ENCODE data around the gene MEGF8. TPM values are rescaled to one million over a fixed set of nuclear protein-coding genes. Genes with fewer than 3 reads are reported as not detected.

The MEGF8 gene
- total RNA-seq, 1 experiment from 2014 or later = 22.9 TPM

DNA sequence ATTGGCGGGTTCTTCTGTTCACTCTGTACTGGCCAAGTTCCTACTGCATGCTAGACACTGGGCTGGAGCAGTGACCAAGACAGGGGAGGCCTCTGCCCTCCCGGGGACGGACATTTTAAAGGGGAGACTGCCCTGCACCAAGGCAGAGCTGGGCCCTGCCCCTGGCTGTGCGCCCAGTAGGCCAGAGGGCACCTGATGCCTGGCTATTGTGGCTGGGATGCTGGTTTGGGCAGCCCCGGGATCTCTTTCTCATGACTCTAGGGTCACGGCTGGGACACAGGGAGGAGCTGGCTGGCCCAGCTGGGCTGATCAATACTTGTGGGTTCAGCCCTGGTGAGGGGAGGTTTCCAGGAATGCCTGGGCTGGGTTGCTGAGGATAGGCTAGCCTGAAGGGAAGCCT is 84.0 kb downstream of the MEGF8 start:
- peak; percentile 84 for DNase-seq (ENCODE audit: low spot score)

GRCh38 chr19:42410371-42410770 is 84.9 kb downstream of the MEGF8 start:
- DNase-seq (ENCODE audit: low spot score) = no peak

DNA sequence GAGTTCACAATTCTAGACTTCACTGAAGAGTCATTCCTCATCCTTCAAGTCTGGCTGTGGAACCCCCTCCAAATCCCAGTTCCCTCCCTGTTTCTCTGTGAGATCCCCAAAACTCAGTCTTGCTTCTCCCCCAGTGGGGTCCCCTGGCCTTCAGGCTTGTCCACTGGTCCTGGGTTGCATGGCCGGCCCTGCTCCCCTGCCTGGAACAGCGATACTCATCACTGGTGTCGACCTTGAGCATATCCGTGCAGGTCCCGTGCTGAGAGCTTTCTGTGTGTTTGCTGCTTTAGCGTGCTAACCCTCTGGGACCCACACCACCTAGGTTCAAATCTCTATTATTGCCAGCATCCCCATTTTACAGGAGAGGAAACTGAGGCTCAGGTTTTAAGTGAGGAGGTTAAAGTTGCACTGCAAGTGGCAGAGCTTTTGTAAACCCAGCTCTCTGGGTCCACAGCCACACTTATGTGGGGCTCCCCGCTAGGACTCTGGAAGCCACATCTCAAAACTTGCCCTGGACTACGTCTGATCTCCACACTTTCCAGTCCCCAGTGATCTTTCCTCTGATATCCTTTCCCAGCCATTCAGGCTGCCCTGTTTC is 86.2 kb downstream of the MEGF8 start:
- no peak for DNase-seq (ENCODE audit: low spot score)

GRCh38 chr19:42412227-42412626 is 86.8 kb downstream of the MEGF8 start:
- DNase-seq (ENCODE audit: low spot score) = peak; percentile 93

DNA sequence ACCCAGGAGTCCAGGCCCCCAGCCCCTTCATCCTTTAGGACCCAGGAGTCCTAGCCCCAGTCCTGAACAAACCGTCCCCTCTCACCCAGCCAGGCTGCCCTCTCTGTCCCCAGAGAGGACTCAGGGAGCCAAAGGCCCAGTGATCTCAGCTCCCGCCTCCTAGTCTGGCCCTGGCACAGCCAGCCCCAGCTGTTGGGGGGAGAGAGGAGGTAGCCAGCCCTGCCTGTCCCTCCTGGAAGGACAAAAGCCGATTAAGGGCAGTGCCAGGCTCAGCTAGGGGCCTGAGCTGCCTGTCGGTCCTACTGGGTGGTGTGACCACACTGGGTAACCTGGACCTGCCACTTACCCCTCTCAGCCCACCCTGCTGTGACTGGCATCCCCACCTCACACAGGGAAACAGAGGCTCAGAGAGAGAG is 87.2 kb downstream of the MEGF8 start:
- peak; percentile 71 for DNase-seq (ENCODE audit: low spot score)

GRCh38 chr19:42419309-42419708 is 93.9 kb downstream of the MEGF8 start:
- DNase-seq (ENCODE audit: low spot score) = peak; percentile 61

- peak; percentile 87 for DNase-seq (ENCODE audit: low spot score)
Measured at GRCh38 chr19:42420055-42420544, 94.7 kb downstream of the MEGF8 start.

DNA sequence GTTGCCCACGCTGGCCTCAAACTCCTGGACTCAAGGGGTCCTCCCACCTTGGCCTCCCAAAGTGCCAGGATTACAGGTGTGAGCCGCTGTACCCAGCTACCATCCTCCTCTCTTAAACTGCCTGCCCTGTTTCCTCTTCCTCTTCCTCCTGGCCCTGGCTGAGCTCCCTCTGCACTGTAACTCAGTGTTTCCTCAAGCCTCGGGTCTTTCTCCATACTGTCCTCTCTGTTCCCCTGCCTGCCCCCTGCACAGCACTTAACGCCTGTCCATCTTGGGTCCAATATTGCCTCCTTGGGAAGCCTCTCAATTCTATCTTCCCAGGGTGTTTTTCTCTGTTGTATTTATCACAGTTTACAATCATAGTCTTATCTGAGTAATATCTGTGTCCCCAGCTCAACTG is 95.7 kb downstream of the MEGF8 start:
- no peak for DNase-seq (ENCODE audit: low spot score)

DNA sequence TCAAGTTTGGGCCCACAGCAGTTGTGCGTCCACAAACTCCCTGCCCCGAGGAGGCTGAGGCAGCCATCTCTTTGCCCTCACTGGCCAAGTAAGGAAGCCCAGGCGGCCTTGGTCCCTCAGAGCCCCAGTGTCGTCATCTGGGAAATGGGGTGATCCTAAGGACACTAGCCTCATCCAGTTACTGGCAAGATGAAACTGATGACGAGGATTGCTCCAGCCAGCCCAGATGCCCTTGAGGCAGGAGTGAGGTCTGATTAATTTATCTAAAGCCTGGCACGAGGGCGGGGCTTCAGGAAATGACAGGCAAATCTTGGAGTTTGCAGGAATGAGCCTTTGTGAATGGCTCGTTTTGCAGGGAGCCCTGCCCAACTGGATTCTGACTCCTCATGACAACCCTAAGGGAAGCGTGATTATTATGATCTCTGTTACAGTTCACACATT is 96.2 kb downstream of the MEGF8 start:
- DNase-seq (ENCODE audit: low spot score) = peak; percentile 74

- DNase-seq (ENCODE audit: low spot score) = no peak
Measured at GRCh38 chr19:42422092-42422900, 96.9 kb downstream of the MEGF8 start.

- DNase-seq (ENCODE audit: low spot score) = peak; percentile 79
Measured at GRCh38 chr19:42422901-42423461, 97.5 kb downstream of the MEGF8 start.

DNA sequence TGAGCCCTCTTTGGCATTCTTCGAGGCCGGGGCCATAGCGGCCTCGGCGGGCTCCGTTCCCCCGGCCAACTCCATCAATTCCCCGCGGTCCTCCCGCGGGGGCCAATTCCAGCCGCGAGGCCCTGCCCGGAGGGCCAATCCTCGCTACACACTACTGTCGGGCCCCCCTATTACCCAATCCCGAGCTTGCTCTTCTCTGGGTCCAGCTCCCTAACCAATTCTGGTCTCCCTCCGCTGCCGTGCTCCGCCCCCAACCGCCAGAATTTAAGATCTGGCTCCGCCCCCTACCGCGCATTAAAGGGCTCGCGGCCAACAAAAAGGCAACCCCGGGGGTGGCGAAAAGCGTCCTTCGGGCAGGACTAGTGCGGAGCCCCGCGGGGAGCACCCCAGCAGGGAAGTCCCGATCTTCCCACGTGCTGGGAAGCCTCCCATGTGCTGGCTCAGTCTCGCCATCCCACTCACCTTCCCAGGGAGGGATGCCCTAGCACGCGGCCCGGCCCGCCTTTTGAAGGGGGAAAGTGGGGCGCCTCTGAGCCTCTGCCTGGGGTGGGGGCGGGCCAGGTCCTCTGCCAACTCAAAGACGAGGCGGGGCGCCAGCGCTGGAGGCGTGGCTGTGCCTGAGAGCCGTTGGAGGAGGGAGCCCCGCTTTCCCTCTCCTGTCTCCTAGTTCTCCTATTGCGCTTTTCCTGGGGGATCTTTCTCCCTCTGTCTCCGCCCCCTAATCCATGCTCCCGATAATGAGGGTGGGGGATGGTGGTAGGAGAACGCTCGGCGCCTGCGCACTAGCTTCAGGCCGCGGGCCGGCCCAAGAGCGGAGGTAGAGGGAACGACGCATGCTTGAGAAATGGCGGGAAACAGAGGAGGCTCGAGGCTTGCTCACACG is 98.3 kb downstream of the MEGF8 start:
- peak; percentile 99 for DNase-seq (ENCODE audit: low spot score)

DNA sequence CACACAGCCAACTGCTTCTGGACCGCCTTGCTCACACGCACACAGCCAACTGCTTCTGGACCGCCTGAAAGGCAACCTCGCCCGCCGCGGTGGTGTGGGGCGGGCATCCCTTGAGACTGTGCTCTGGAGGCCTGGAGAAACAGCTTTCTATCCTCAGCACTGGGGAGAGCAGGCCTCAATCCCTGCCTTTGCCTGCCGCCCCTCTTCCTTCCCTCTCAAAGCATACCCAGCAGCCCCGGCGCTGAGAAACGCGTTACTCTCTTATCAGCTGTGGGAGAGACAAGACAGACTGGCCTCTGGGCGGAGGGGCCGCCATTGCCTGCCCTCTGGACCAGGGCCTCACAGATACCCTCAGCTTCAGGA is 98.9 kb downstream of the MEGF8 start:
- DNase-seq (ENCODE audit: low spot score) = no peak

DNA sequence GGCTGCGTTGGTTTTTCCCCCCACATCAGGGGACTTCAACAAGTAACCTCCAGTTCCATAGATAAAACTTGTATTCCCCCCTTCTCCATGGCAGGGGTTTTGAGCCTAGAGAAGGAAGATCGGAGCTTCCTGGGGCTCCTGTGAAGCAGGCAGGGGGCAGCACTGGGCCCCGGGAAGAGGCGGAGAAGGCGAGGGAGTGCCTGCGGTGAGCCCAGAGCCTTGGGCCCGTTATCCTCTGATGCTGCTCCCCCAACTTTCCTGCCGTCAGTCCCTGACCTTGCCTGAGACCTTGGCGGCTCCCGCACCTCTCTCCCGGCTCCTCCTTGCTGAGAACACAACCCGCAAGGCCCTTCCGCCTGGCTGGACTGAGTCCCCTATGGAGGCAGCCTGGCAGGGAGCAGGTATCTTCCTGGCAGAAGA is 99.3 kb downstream of the MEGF8 start:
- DNase-seq (ENCODE audit: low spot score) = no peak

- no peak for DNase-seq (ENCODE audit: low spot score)
Measured at GRCh38 chr19:42426643-42427042, 101.2 kb downstream of the MEGF8 start.

DNA sequence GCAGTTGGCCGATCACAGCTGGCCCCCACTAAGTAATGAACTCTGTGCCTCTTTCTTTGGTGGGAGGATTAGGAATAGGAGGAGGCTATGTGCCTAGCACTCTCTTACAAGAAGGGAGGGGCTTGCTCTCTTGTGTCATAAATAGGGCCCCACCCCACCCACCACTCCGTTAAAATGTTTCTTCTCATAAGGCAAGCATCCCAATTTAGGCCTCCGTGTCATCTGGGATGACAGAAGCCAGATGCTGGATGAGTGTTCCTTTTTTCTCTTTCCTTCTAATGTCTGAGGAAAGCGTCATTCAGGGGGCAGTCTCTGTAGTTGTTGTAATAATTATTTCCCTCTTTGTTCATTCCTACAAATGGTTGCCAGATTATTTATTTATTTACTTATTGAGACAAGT is 101.9 kb downstream of the MEGF8 start, which contains the start of gene LIPE:
Gene LIPE, minus strand, starts transcription at position 76 of the 400 bp plus-strand sequence. CDS start 239 bp downstream, outside the sequence.
- no peak for DNase-seq (ENCODE audit: low spot score)

Small RNA genes lying within 50 kb of the gene (small RNA-seq; reads per million reads assigned to genes)
- not detected for gene MIR8077

Other genes starting within 250 kb of the MEGF8 start
- gene ZNF574, start 249.5 kb upstream of the MEGF8 start, total RNA-seq (2014; rRNA removed; shearing (Covaris generic)) = 44.5 and 48.5 TPM in 2 replicates
- gene POU2F2, start 193.2 kb upstream of the MEGF8 start, total RNA-seq (2014; rRNA removed; shearing (Covaris generic)) = 0.03 and 0.44 TPM in 2 replicates
- 121 and 124 TPM in 2 replicates for gene DEDD2, start 108.0 kb upstream of the MEGF8 start, total RNA-seq (2014; rRNA removed; shearing (Covaris generic))
- 15.3 and 15.9 TPM in 2 replicates for gene ZNF526, start 105.3 kb upstream of the MEGF8 start, total RNA-seq (2014; rRNA removed; shearing (Covaris generic))
- 41.4 and 43.8 TPM in 2 replicates for gene GSK3A, start 83.0 kb upstream of the MEGF8 start, total RNA-seq (2014; rRNA removed; shearing (Covaris generic))
- 157 and 160 TPM in 2 replicates for gene ERF, start 70.5 kb upstream of the MEGF8 start, total RNA-seq (2014; rRNA removed; shearing (Covaris generic))
- gene CIC, start 56.4 kb upstream of the MEGF8 start, total RNA-seq (2014; rRNA removed; shearing (Covaris generic)) = 42.1 and 55.5 TPM in 2 replicates
- 4.4 and 4.7 TPM in 2 replicates for gene PRR19, start 23.5 kb upstream of the MEGF8 start, total RNA-seq (2014; rRNA removed; shearing (Covaris generic))
- gene PAFAH1B3, start 23.0 kb upstream of the MEGF8 start, total RNA-seq (2014; rRNA removed; shearing (Covaris generic)) = 286 and 326 TPM in 2 replicates
- gene TMEM145, start 12.3 kb upstream of the MEGF8 start, total RNA-seq (2014; rRNA removed; shearing (Covaris generic)) = 0.29 and 0.81 TPM in 2 replicates
- 4.3 and 6.6 TPM in 2 replicates for gene CNFN, start 64.7 kb downstream of the MEGF8 start, total RNA-seq (2014; rRNA removed; shearing (Covaris generic))
- 88.7 and 91.3 TPM in 2 replicates for gene LIPE, start 101.8 kb downstream of the MEGF8 start, total RNA-seq (2014; rRNA removed; shearing (Covaris generic))
- gene CXCL17, start 117.3 kb downstream of the MEGF8 start, total RNA-seq (2014; rRNA removed; shearing (Covaris generic)) = 0.61 TPM in 1 of 2 replicates, not detected in the other
- gene CEACAM1, start 202.8 kb downstream of the MEGF8 start, total RNA-seq (2014; rRNA removed; shearing (Covaris generic)) = 29.4 and 39.6 TPM in 2 replicates